A673 (cell line): ENCODE results near the gene TMEM243.

Source experiments
- EZH2 ChIP-seq: fragments of 200-600 bp; sonication (generic); IDR thresholded peaks from 2 replicates; pipeline ENCODE4 v1.6.1; 2017; ENCODE audit warnings: borderline replicate concordance, low read depth, mild to moderate bottlenecking, mixed read lengths, antibody characterized with exemption, low read length; ENCODE audit not compliant: poor library complexity, severe bottlenecking
- TF ChIP-seq, protein P1 (sequence below): fragments of 300-800, 200-600 bp; sonication (generic); conservative IDR thresholded peaks from 2 replicates; pipeline ENCODE4 v1.5.1; 2017; ENCODE audit warnings: low read depth, mild to moderate bottlenecking, antibody characterized with exemption, low read length, moderate library complexity, mixed read lengths

DNA sequence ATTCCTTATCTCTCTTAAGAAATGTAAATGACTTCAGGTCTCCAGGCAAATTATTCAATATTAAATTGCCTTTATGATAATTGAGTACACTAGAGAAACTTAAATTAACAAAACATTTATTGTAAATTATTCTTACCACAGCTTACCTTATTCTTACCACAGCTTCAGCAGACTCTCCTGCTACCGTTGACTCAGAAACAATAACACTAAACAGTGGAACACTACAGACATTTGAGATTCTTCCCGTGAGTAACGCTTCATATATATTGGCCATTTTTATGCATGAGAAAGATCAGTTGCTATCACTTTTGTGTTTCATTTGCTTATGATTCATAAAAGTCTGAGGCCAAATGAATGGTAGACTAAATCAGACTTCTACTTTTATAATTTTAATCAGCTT lies 28.7 kb downstream of the TMEM243 start:
- TF ChIP-seq, protein P1, sequence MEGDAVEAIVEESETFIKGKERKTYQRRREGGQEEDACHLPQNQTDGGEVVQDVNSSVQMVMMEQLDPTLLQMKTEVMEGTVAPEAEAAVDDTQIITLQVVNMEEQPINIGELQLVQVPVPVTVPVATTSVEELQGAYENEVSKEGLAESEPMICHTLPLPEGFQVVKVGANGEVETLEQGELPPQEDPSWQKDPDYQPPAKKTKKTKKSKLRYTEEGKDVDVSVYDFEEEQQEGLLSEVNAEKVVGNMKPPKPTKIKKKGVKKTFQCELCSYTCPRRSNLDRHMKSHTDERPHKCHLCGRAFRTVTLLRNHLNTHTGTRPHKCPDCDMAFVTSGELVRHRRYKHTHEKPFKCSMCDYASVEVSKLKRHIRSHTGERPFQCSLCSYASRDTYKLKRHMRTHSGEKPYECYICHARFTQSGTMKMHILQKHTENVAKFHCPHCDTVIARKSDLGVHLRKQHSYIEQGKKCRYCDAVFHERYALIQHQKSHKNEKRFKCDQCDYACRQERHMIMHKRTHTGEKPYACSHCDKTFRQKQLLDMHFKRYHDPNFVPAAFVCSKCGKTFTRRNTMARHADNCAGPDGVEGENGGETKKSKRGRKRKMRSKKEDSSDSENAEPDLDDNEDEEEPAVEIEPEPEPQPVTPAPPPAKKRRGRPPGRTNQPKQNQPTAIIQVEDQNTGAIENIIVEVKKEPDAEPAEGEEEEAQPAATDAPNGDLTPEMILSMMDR = no peak
- TF ChIP-seq EZH2 = no peak
